Stimulated activated CD8-positive, alpha-beta memory T cell treated with anti-CD3 and anti-CD28 coated beads, Interleukin-4, amount 100 ng/mL, for 1 hour (primary cell): ENCODE measurements around the gene CTNNBL1.
"Not testable (repeated sequence)": the region's sequence is repeated elsewhere in the genome, so short reads cannot be mapped to it uniquely, and the experiment has no call there.

Experiments used
- DNase-seq, 2 donors: peaks; one replicate each; pipeline ENCODE4 v3.0.0-alpha.2; 2020; ENCODE audit warnings: low read depth in 2 of 2, low spot score in 1 of 2

The CTNNBL1 gene

GRCh38 chr20:37706298-37706697 lies 12.5 kb downstream of the CTNNBL1 start:
- no peak for DNase-seq

- no peak for DNase-seq
These were observed 17.2 kb downstream of the CTNNBL1 start for GRCh38 chr20:37711001-37711400.

GRCh38 chr20:37711994-37712964 lies 18.4 kb downstream of the CTNNBL1 start:
- DNase-seq, result no peak

DNA sequence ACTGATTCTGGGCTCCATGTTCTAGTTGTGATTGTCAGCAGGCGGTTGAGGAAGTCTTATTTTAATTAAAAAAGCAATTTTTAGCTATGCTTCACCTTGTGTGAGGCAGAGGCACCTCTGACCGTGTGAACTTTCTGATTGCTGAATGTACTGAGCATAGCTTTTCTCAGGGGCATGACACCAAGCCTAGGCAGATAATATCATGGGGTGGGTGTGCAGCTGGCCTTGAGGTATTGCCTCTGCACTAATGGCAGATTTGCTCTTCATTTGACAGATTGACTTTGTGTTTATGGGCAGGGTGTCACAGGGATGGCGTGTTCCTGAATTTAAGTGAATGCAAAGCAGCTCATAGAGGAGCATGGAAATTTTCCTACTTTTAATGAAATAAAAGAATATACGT lies 19.6 kb downstream of the CTNNBL1 start:
- DNase-seq, result no peak

GRCh38 chr20:37714978-37715672 lies 21.3 kb downstream of the CTNNBL1 start:
- no peak for DNase-seq

GRCh38 chr20:37721751-37722150 lies 27.9 kb downstream of the CTNNBL1 start:
- no peak for DNase-seq

- DNase-seq, result not testable (repeated sequence)
These were observed 28.5 kb downstream of the CTNNBL1 start for GRCh38 chr20:37722312-37722711.

GRCh38 chr20:37723668-37724067 lies 29.8 kb downstream of the CTNNBL1 start:
- DNase-seq, result no peak

- no peak for DNase-seq
These were observed 31.3 kb downstream of the CTNNBL1 start for GRCh38 chr20:37725165-37725564.

DNA sequence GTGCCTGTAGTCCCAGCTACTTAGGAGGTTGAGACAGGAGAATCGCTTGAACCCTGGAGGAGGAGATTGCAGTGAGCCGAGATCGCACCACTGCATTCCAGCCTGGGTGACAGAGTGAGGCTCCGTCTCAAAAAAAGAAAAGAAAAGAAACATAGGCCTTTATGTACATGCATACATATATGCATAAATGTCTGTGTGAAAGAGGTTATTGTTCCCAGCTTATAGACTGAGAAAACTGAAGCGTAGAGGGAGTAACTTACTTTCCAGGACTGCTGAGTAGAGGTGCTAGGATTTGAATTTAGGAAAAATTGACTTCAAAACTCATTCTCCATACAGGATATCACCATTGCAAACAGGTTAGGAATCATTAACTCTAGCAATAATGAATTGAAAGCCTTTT lies 32.0 kb downstream of the CTNNBL1 start:
- no peak for DNase-seq

- DNase-seq, result no peak
These were observed 32.5 kb downstream of the CTNNBL1 start for GRCh38 chr20:37726321-37726720.

- DNase-seq, result no peak
These were observed 33.4 kb downstream of the CTNNBL1 start for GRCh38 chr20:37726971-37727956.

GRCh38 chr20:37727957-37728634 lies 34.3 kb downstream of the CTNNBL1 start:
- DNase-seq, result no peak

DNA sequence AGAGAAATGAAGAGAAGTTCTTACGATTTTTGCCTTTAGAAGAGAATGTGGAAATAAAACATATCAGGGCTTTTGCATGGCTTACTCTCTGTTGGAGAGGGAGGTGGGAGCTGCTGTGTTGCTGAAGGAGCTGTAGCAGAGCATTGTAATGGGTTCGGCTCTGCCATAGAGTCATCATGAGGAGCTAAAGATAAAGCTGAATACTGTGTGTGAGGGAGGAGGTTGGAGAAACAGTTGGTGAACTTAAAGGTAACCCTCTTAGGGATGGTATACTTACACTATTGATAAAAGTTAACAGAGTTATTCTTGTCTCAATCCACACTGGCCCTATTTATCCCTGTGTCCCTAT lies 34.8 kb downstream of the CTNNBL1 start:
- DNase-seq, result no peak

GRCh38 chr20:37729452-37729851 lies 35.6 kb downstream of the CTNNBL1 start:
- no peak for DNase-seq

DNA sequence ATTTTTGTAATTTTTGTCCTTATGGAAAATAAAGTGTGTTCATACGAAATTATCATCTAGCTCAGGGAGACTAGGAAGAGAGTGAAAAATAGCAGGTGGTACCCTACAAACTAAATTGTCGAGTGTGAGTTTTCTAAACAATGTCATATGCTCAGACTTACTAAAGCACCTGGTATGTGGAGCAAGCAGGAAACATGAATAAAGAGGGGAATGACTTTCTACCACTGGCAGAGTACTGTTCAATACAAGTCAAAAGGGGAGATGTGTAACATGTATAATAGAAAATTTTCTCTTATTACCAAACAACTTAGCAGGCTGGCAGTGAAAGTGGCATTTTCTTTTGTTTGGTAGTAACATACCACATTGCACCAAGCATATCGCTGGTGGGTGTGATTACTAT lies 36.1 kb downstream of the CTNNBL1 start:
- DNase-seq, result no peak

- DNase-seq, result no peak
These were observed 39.6 kb downstream of the CTNNBL1 start for GRCh38 chr20:37733416-37733815.

DNA sequence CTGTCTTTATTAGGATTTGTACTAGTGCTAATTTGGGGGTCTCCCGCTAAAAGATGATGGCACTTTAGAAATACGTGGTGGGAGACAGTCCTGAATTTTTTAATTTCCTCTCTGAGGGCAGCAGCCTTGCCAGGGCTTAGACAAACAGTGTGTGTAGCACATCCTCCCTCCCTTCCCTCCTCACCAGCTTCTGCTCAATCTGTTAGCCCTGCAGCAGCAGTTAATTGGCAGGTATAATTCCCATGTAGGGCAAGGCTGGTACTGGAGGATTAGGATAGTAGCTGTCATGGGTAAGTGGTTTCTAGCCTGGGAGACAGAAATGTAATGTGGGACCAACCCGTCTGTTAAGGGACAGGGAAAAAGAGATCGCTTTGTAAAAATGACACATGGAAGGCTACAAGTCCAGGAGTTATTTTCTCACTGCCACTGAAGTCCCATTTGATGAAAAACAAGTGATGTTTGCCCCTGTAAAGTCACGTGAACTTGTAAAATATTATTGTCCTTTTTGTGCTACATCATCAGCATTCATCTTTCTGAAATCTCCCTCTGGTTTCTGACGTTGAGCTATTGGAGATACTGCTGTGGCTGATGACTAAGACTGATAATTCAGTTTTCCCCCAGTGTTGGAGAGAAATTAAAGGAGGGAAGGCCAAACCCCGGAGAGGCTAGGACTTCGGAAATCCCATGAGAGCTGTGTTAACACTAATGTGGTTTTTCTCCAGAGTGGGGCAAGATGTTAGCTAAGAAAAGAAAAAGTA lies 40.6 kb downstream of the CTNNBL1 start:
- DNase-seq, result no peak

DNA sequence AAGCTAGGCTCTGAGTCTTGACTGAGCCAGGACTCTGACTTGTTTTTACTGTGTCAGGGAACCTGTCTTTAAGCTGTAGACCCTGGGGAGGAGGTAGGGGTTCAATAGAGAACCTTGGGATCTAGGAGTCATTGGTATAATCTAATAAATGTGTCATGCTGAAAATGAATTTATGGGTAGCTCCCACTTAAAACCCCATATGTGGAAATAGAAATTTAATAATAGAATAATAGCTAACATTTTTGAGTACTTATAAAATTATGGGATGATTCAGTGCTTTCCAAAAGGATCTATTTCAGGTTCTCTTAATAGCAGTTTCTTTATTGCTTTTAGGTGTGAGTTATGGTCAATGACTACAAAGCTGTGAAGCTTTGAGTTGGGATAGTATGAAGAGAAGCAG lies 41.7 kb downstream of the CTNNBL1 start:
- no peak for DNase-seq

GRCh38 chr20:37736132-37736531 lies 42.3 kb downstream of the CTNNBL1 start:
- no peak for DNase-seq
